MCF 10A (cell line): ENCODE measurements around the gene SLC17A3. TPM values are rescaled to one million over a fixed set of nuclear protein-coding genes. Genes with fewer than 3 reads are reported as not detected.

Source experiments
- BruUV-seq: library from RNA; stranded (reverse); fragments of 400-500 nt; replicated peaks from 2 replicates; lab custom pipeline; 2021; lab: Mats Ljungman, UMichigan
- CTCF ChIA-PET: fragments of 300-600 bp; sonication (Branson Sonifier 250); formaldehyde crosslinking; extraction: SDS; loops from one replicate; lab custom pipeline; 2021; ENCODE audit warnings: antibody characterized with exemption, inconsistent platforms; lab: Yijun Ruan, JAX
- POLR2A ChIA-PET: fragments of 300-600, 350-650 bp; sonication (Branson Sonifier 250); formaldehyde crosslinking; extraction: SDS; loops from one replicate; lab custom pipeline; 2020; ENCODE audit warnings: antibody characterized with exemption, inconsistent platforms; lab: Yijun Ruan, JAX
- DNase-seq: peaks from one replicate; pipeline ENCODE4 v3.0.0-alpha.2; 2018; ENCODE audit not compliant: unreplicated experiment
- H3K27ac Mint-ChIP-seq: one replicate; pipeline ENCODE4 v1.8.0; 2022; ENCODE audit warnings: mild to moderate bottlenecking, low read depth, mixed read lengths; ENCODE audit not compliant: unreplicated experiment
- H3K27me3 Mint-ChIP-seq: one replicate; pipeline ENCODE4 v1.8.0; 2022; ENCODE audit warnings: mixed read lengths; ENCODE audit not compliant: insufficient read depth, unreplicated experiment
- H3K36me3 Mint-ChIP-seq: one replicate; pipeline ENCODE4 v1.8.0; 2022; ENCODE audit warnings: mild to moderate bottlenecking, moderate library complexity, mixed read lengths; ENCODE audit not compliant: insufficient read depth, unreplicated experiment
- H3K4me1 Mint-ChIP-seq: one replicate; pipeline ENCODE4 v1.8.0; 2022; ENCODE audit warnings: mixed read lengths; ENCODE audit not compliant: insufficient read depth, unreplicated experiment
- H3K4me3 Mint-ChIP-seq: one replicate; pipeline ENCODE4 v1.8.0; 2022; ENCODE audit warnings: mild to moderate bottlenecking, moderate library complexity, mixed read lengths; ENCODE audit not compliant: unreplicated experiment
- H3K9me3 Mint-ChIP-seq: one replicate; pipeline ENCODE4 v1.8.0; 2022; ENCODE audit warnings: mixed read lengths; ENCODE audit not compliant: unreplicated experiment
- CTCF ChIP-seq: fragments of 200-600 bp; IDR thresholded peaks from one replicate; pipeline ENCODE4 v1.8.0; 2022; ENCODE audit warnings: antibody characterized with exemption, mild to moderate bottlenecking; ENCODE audit not compliant: unreplicated experiment
- intact Hi-C: fragments of 100-400 bp; cut with micrococcal nuclease; formaldehyde crosslinking; loops from 2 replicates; pipeline ENCODE4 v1.14.1; 2022
- total RNA-seq: library from RNA; stranded (reverse); gene quantifications from 2 replicates; pipeline ENCODE4 v1.2.3, GENCODE V29; 2022

SLC17A3 gene
- total RNA-seq, 1 experiment from 2014 or later = not detected

- intact Hi-C loops = no loop called here
- no peak overlapping the region for H3K27ac Mint-ChIP-seq
- BruUV-seq = no TSS peak
- POLR2A ChIA-PET = no interaction called here
- H3K36me3 Mint-ChIP-seq = no peaks in the 10 kb centered on the region
- no peak overlapping the region for H3K4me3 Mint-ChIP-seq
- CTCF ChIA-PET = no interaction called here
- no peaks in the 10 kb centered on the region for H3K9me3 Mint-ChIP-seq
- no peak for DNase-seq
- peaks cover 23% of the 10 kb centered on the region for H3K4me1 Mint-ChIP-seq
- H3K27me3 Mint-ChIP-seq = no peaks in the 10 kb centered on the region
- TF ChIP-seq CTCF = no peak
Measured at GRCh38 chr6:25880601-25881000, 6.6 kb upstream of the SLC17A3 start.

GRCh38 chr6:25878721-25879322 is 4.8 kb upstream of the SLC17A3 start:
- TF ChIP-seq CTCF = no peak
- DNase-seq = no peak
- Mint-ChIP-seq H3K4me1 (peaks cover 13% of the 10 kb centered on the region), H3K36me3 (no peaks in the 10 kb centered on the region), H3K4me3 (no peak overlapping the region), H3K27ac (no peak overlapping the region), H3K9me3 (no peaks in the 10 kb centered on the region), H3K27me3 (no peaks in the 10 kb centered on the region)
- no TSS peak for BruUV-seq
- ChIA-PET CTCF (interaction anchor here (0.7 kb wide), 1 partner anchor 13 kb away, joined by 3 read pairs; no protein-coding TSS in a partner anchor), POLR2A (no interaction called here)
- intact Hi-C loops = no loop called here

GRCh38 chr6:25875926-25876602 is 2.0 kb upstream of the SLC17A3 start:
- CTCF ChIA-PET = interaction anchor here (2.0 kb wide), 1 partner anchor 14 kb away, joined by 6 read pairs; no protein-coding TSS in a partner anchor
- no peak overlapping the region for H3K4me3 Mint-ChIP-seq
- H3K9me3 Mint-ChIP-seq = no peaks in the 10 kb centered on the region
- intact Hi-C loops = no loop called here
- H3K36me3 Mint-ChIP-seq = no peaks in the 10 kb centered on the region
- no peak for DNase-seq
- BruUV-seq = no TSS peak
- TF ChIP-seq CTCF = no peak
- no peaks in the 10 kb centered on the region for H3K27me3 Mint-ChIP-seq
- no peak overlapping the region for H3K27ac Mint-ChIP-seq
- POLR2A ChIA-PET = no interaction called here
- no peaks in the 10 kb centered on the region for H3K4me1 Mint-ChIP-seq

- DNase-seq = no peak
- no peak overlapping the region for H3K27ac Mint-ChIP-seq
- no peaks in the 10 kb centered on the region for H3K4me1 Mint-ChIP-seq
- no peaks in the 10 kb centered on the region for H3K36me3 Mint-ChIP-seq
- no TSS peak for BruUV-seq
- TF ChIP-seq CTCF = no peak
- CTCF ChIA-PET = interaction anchor here (2.0 kb wide), 1 partner anchor 15 kb away, joined by 6 read pairs; no protein-coding TSS in a partner anchor
- POLR2A ChIA-PET = no interaction called here
- intact Hi-C loops = no loop called here
- H3K9me3 Mint-ChIP-seq = no peaks in the 10 kb centered on the region
- no peak overlapping the region for H3K4me3 Mint-ChIP-seq
- no peaks in the 10 kb centered on the region for H3K27me3 Mint-ChIP-seq
Measured at GRCh38 chr6:25875563-25875905, 1.5 kb upstream of the SLC17A3 start.
